Neural progenitor cell (in vitro differentiated cells): ENCODE measurements around the gene ZNF785.

Experiments used
- EZH2phosphoT487 ChIP-seq: fragments of 200-600 bp; sonication (generic); IDR thresholded peaks from 2 replicates; pipeline ENCODE4 v1.6.1; 2017; ENCODE audit warnings: antibody characterized with exemption
- TF ChIP-seq, protein P1 (sequence below): fragments of 200-600 bp; sonication (generic); IDR thresholded peaks from 2 replicates; pipeline ENCODE4 v1.5.1; 2017; ENCODE audit warnings: antibody characterized with exemption, mild to moderate bottlenecking

DNA sequence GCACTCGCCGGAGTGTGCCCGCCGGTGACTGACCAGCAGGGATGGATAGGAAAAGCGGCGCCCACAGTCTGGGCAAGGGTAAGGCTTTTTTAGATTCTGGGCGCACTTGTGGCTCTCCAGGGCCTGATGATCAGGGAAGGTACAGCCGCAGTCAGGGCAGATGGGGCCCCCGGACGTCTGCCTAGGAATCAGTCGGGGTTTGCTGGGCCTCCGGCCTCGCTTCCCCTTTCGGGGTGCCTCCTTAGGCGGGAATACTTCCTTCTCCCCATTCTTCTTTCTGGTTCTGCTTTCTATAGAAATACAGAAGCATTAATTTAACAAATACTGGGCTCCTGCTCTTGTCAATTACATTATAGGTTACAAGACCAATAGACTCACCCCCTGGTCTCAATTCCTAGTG is 19.7 kb upstream of the ZNF785 start:
- TF ChIP-seq, protein P1, sequence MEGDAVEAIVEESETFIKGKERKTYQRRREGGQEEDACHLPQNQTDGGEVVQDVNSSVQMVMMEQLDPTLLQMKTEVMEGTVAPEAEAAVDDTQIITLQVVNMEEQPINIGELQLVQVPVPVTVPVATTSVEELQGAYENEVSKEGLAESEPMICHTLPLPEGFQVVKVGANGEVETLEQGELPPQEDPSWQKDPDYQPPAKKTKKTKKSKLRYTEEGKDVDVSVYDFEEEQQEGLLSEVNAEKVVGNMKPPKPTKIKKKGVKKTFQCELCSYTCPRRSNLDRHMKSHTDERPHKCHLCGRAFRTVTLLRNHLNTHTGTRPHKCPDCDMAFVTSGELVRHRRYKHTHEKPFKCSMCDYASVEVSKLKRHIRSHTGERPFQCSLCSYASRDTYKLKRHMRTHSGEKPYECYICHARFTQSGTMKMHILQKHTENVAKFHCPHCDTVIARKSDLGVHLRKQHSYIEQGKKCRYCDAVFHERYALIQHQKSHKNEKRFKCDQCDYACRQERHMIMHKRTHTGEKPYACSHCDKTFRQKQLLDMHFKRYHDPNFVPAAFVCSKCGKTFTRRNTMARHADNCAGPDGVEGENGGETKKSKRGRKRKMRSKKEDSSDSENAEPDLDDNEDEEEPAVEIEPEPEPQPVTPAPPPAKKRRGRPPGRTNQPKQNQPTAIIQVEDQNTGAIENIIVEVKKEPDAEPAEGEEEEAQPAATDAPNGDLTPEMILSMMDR, result no peak
- TF ChIP-seq EZH2phosphoT487, result no peak
